Epithelial cell of proximal tubule (primary cell): ENCODE results near the gene STOML1. TPM values are rescaled to one million over a fixed set of nuclear protein-coding genes. Genes with fewer than 3 reads are reported as not detected.

Experiments used
- DNase-seq: peaks from one replicate; pipeline ENCODE4 v3.0.0-alpha.2; 2011; ENCODE audit warnings: low read depth
- H3K4me3 ChIP-seq: 2 replicates; pipeline ENCODE4 v1.5.1; 2011; ENCODE audit warnings: low read depth, mild to moderate bottlenecking, low read length
- total RNA-seq: library from RNA; depleted of rRNA; stranded (reverse); fragments of >200 nt; gene quantifications from 2 replicates; pipeline ENCODE4 v1.2.3, GENCODE V29; 2015
- TF ChIP-seq, protein P1 (sequence below): conservative IDR thresholded peaks from 2 replicates; pipeline ENCODE4 v1.5.1; 2012; ENCODE audit warnings: low read depth, mild to moderate bottlenecking, low read length

Gene STOML1
- total RNA-seq, 1 donor from 2014 or later, result 13.5 TPM

DNA sequence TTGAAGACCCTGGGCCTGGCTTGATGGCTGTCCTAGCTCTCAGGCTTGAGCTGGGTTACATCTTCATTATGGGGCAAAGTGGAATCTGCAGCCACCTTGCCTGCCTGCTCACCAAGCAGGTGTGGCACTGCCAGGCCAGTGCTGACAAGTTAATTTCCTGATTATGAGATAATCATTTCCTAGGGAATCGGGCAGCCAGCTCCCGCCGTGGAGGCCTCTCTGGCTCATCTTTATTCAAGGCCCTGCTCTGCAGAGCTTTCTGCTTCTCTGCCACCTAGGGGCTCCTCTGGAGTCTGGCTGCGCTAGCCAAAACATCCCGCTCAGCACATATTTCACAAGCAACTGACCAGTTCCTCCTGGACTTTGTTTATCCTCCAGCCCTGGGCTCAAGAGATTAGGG is 55.9 kb downstream of the STOML1 start:
- DNase-seq, result no peak
- TF ChIP-seq, protein P1, sequence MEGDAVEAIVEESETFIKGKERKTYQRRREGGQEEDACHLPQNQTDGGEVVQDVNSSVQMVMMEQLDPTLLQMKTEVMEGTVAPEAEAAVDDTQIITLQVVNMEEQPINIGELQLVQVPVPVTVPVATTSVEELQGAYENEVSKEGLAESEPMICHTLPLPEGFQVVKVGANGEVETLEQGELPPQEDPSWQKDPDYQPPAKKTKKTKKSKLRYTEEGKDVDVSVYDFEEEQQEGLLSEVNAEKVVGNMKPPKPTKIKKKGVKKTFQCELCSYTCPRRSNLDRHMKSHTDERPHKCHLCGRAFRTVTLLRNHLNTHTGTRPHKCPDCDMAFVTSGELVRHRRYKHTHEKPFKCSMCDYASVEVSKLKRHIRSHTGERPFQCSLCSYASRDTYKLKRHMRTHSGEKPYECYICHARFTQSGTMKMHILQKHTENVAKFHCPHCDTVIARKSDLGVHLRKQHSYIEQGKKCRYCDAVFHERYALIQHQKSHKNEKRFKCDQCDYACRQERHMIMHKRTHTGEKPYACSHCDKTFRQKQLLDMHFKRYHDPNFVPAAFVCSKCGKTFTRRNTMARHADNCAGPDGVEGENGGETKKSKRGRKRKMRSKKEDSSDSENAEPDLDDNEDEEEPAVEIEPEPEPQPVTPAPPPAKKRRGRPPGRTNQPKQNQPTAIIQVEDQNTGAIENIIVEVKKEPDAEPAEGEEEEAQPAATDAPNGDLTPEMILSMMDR, result peak; percentile 34
- no peak overlapping the region for H3K4me3 ChIP-seq

DNA sequence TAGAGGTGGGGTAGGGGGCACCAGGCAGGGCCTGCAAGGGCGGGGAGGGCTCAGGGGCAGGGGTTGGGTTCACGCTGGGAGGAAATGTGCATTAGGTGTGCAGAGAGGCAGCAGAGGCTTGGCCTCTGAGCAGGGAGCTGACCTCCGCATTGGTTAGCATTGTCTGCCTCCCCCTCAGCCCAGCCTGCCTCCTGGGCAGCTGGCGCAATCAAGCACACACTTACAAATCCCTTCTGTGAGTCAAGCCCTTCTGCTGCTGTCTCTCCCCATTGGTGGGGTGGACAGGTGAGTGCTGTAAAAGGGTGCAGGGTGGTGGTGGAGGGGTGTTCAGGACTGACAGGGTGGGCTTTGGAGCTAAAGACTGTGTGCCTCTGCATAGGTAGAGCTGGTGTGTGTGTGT is 56.5 kb downstream of the STOML1 start:
- TF ChIP-seq, protein P1, result no peak
- no peak for DNase-seq
- no peak overlapping the region for H3K4me3 ChIP-seq

DNA sequence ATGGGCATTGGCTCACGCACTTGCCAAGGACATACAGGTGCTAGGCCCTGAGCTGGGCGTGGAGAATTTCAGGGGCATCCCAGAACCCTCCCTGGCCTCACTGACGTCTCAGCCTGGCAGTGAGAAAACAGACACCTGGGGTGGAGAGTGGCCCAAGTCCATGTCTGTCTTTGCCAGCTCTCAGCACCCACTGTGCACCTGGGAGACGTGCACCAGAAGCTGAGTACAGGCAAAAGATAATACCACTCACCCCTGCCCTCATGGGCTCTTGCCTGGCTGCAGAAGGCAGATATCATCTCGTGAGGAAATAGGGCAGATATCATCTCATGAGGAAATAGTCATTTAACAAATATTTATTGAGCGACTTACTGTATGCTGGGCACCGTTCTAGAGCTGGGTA is 57.8 kb downstream of the STOML1 start:
- DNase-seq, result no peak
- no peak overlapping the region for H3K4me3 ChIP-seq
- TF ChIP-seq, protein P1, result no peak

DNA sequence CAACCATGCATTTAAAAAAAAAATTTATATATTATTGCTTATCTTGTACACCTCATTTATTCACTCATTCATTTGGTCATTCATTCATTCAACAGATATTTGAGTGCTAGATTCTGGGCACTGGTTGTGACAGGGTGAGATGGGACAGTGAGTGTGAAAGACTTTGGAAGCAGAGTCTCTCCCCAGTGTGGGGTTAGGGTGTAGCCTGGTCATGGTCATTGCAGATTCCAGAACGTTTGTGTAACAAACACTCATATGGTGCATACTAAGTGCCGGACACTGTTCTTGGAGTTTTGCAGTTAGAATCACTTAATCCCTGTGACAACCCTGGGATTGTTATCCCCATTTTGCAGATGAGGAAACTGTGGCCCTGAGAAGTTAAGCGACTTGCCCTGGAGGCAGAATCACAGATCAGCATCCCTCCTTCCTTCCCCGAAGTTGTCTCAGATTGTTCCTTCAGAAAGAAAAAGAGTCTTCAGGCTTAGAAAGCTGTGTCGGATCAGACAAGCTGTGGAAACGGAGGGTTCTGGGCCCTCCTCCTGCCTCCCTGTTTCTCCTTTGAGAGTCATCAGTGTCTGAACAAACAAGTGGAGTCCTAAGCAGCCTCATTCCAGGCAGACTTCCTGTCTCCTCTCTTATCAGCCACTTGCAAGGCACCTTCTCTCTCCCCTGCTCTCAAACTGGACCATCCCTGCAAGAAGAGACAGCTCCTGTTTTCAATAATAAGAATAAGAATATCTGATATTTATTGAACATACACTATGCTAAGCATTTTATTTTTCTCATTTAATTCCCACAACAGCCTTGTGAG is 59.5 kb downstream of the STOML1 start:
- DNase-seq, result no peak
- H3K4me3 ChIP-seq, result no peak overlapping the region
- TF ChIP-seq, protein P1, result no peak

- TF ChIP-seq, protein P1, result no peak
- H3K4me3 ChIP-seq, result no peak overlapping the region
- DNase-seq, result no peak
These were observed 60.7 kb downstream of the STOML1 start for GRCh38 chr15:73931441-73931840.

DNA sequence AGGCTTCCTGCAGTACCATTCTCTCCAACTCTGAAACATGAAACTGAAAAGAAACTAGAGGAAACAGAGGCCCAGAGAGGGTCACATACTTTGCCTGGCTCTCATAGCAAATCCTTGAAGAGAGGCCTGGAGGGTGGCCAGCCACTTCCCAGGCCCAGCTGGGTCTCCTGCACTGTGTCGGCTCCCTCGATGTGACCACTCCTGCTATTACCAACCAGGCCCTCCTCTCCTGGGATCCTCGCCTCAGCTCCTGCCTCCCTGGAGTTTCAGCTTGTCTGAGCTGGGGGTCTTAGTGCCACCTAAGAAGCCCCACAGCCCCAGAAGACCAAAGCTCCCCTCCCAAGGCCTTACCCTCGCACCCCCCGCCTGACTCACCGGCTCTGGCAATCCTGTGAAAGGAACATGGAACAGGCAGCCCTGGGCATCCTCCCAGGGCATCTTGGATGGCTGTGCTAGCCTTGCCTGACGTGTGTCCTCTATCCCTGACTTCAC is 61.3 kb downstream of the STOML1 start:
- H3K4me3 ChIP-seq, result no peak overlapping the region
- no peak for DNase-seq
- TF ChIP-seq, protein P1, result no peak

DNA sequence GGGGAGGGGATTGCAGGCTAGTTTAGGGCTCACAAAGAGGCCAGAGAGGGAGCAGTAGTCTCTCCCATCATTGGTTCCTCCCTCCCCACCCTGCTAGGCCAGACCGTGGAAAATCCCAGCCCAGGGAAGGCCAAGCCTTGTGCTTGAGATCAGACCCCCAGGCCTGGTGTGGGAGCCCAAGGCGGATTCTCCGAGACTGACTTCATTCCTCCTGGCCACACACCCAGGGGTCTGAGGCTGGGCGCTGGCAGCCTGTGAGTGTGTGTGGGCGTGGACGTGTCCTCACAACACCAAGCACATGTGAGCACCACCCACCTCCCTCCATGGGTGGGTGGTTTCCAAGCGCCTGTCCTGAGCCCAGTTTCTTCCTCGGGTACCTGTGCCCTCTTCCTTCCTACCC is 61.7 kb downstream of the STOML1 start:
- DNase-seq, result no peak
- H3K4me3 ChIP-seq, result no peak overlapping the region
- TF ChIP-seq, protein P1, result no peak
